ENCODE measurements around the gene PPP5C. TPM values are rescaled to one million over a fixed set of nuclear protein-coding genes. Genes with fewer than 3 reads are reported as not detected.

The PPP5C gene
- total and polyA plus RNA-seq, 9 of the 15 experiments (the other 6 are each of a cell fraction or from before 2014, with no cell fraction given), result 1.9 to 166 (median 108) TPM

GRCh38 chr19:46407856-46408663, 61.2 kb downstream of the PPP5C start:
- 77% methylated on average over 21 of the region's 23 CpGs for WGBS (ENCODE audit: insufficient coverage, low coverage, missing lambda C conversion rate)
- no peak for ATAC-seq
- DNase-seq (ENCODE audit: extremely low read depth in 1 of 4, low spot score in 3 of 4), result no peak
- intact Hi-C loops (cut with micrococcal nuclease) (no loop called here), in situ Hi-C loops (cut with MboI) (no loop called here)
- ChIA-PET POLR2A (interaction anchor here (0.5 kb wide), 1 partner anchor 44 kb away, joined by 4 read pairs; no protein-coding TSS in a partner anchor), CTCF (ENCODE audit: low intra/inter-chr PET ratio) (interaction anchor here (1.2 kb wide), 1 partner anchor 13 kb away, joined by 4 read pairs; no protein-coding TSS in a partner anchor)
- no peak overlapping the region; the same call in 2 of the 3 replicates for H3K27ac ChIP-seq (ENCODE audit: extremely low read depth, low read depth, low read length)
- no peaks in the 10 kb centered on the region for H3K27me3 ChIP-seq (ENCODE audit: control insufficient read depth in 2 of 2, insufficient read depth in 2 of 2, low read length in 2 of 2)
- H3K79me2 ChIP-seq (ENCODE audit: control insufficient read depth, insufficient read depth, low read length), result peaks cover 30% of the 10 kb centered on the region
- H3K9ac ChIP-seq (ENCODE audit: insufficient read depth in 1 of 2, low read depth in 2 of 2, low read length in 2 of 2), result peak overlapping the region in 1 of 2 experiments; percentile 80; a peak in 2 of 4 replicates
- H3K9me3 ChIP-seq (replicated peaks; ENCODE audit: control insufficient read depth, insufficient read depth, low read depth, low read length), result no peaks in the 10 kb centered on the region
- no peak overlapping the region for H3K4me2 ChIP-seq (ENCODE audit: insufficient read depth, low read length)
- peaks cover 4% of the 10 kb centered on the region for H3K9me1 ChIP-seq (ENCODE audit: control insufficient read depth, insufficient read depth, low read length)
- peaks cover 34 to 55% of the 10 kb centered on the region in 2 experiments for H3K4me1 ChIP-seq (replicated peaks in 1 of 2; ENCODE audit: control insufficient read depth in 2 of 2, insufficient read depth in 2 of 2, low read length in 2 of 2)
- peaks cover 18% of the 10 kb centered on the region for H3K36me3 ChIP-seq (ENCODE audit: control insufficient read depth, insufficient read depth, low read length)
- no peak overlapping the region for H2AFZ ChIP-seq (ENCODE audit: low read depth, low read length)
- BruUV-seq (replicated peaks), result no TSS peak
- FAIRE-seq, result no peak
- H3K4me3 ChIP-seq, result no peak overlapping the region
- peaks cover 18% of the 10 kb centered on the region; the same call in 1 of the 2 replicates for H4K20me1 ChIP-seq (replicated peaks; ENCODE audit: control insufficient read depth, insufficient read depth, low read length)
- TF ChIP-seq CEBPB (tag; IDR thresholded peaks at IDR 0.05) (no peak), KDM5B (IDR thresholded peaks at IDR 0.05; ENCODE audit: insufficient replicate concordance, low read depth, low read length) (peak; percentile 8), STAT5B (CRISPR knock-in tag; IDR thresholded peaks at IDR 0.05) (no peak), POLR2B (IDR thresholded peaks at IDR 0.05; ENCODE audit: low read depth, partially characterized antibody) (peak; percentile 35), ETV6 (IDR thresholded peaks at IDR 0.05; ENCODE audit: borderline replicate concordance in 1 of 2, low read depth in 2 of 2, low read length in 1 of 2) (no peak), ETV6 (CRISPR knock-in tag; IDR thresholded peaks at IDR 0.05; ENCODE audit: borderline replicate concordance) (no peak), NFIC (IDR thresholded peaks at IDR 0.05) (no peak), HES1 (IDR thresholded peaks at IDR 0.05; ENCODE audit: low read depth) (no peak), ZNF124 (CRISPR knock-in tag; IDR thresholded peaks at IDR 0.05) (no peak), SP2 (IDR thresholded peaks at IDR 0.05; ENCODE audit: extremely low read depth, low read depth, low read length, poor library complexity, severe bottlenecking) (no peak), ARID3A (IDR thresholded peaks at IDR 0.05; ENCODE audit: borderline replicate concordance, low read depth, low read length) (no peak), SUPT5H (IDR thresholded peaks at IDR 0.05) (peak; percentile 53; the same call in 1 of the 2 replicates), ZNF778 (CRISPR knock-in tag; IDR thresholded peaks at IDR 0.05) (no peak), MXD1 (CRISPR knock-in tag; IDR thresholded peaks at IDR 0.05; ENCODE audit: borderline replicate concordance, poor library complexity, severe bottlenecking) (no peak)
- TF ChIP-seq, protein P1, sequence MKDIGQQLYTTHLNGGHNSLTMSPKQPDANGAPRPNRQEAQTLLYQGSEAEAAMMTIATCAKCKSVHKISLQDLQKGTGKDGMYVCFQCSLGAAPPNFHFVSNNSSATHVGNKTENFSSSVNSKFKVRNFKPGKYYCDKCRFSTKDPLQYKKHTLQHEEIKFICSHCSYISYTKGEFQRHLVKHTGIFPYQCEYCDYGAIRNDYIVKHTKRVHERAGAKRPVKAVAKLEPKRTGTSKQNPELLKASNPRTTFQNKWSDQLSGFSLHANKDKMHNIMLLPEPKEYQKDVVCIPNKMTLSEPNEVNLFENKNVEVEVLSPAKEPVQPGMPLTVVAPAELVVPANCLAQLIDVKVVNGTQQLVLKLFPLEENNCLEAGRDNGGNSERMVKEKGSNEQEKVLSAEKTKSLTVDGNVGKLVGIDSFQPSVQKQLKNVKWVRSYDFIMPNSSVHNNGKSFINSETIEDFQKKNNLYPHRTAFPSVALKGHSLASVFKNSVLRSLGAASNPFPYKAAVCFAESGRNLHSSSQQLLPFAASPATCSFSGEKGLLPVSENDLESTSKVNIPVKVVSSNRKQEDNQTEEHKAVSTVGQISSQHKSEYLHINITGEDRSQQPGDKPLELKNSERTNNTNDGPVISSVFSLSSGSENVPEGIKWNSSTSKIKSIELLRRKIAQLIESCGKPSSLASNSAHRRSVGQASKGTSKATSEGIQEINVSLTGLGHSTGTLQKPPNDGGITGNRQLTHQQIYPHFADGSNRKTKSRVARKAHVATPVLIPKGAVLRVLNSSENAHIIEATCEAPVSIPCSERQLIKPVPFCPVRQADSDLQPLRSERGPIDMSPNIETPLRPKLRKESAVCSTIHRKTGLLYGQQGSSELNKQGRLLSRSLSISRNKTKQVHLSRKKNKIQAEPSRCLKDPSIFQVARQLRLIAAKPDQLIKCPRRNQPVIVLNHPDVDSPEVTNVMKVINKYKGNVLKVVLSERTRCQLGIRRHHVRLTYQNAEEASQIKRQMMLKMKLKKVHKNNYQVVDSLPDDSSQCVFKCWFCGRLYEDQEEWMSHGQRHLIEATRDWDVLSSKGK (CRISPR knock-in tag; IDR thresholded peaks at IDR 0.05), result no peak
